GM12878 (cell line): ENCODE measurements around the gene RHOBTB1. TPM values are rescaled to one million over a fixed set of nuclear protein-coding genes. Genes with fewer than 3 reads are reported as not detected.
"Not testable (repeated sequence)": the region's sequence is repeated elsewhere in the genome, so short reads cannot be mapped to it uniquely, and the experiment has no call there.

ENCODE experiments used
- ATAC-seq: fragments of 200-7000 bp; cut with Tn5 transposase; 3 replicates; pipeline ENCODE4 v1.9.1; 2020; ENCODE audit warnings: mild to moderate bottlenecking, moderate library complexity
- BruUV-seq: library from RNA; stranded (reverse); fragments of 400-500 nt; replicated peaks from 2 replicates; lab custom pipeline; 2021; lab: Mats Ljungman, UMichigan
- CTCF ChIA-PET: fragments of 300-600 bp; sonication (Branson Sonifier 250); formaldehyde crosslinking; extraction: SDS; loops from one replicate; lab custom pipeline; 2021; ENCODE audit warnings: inconsistent platforms; lab: Yijun Ruan, JAX
- POLR2A ChIA-PET: fragments of 350-600 bp; formaldehyde crosslinking; extraction: SDS; loops from one replicate; lab custom pipeline; 2021; ENCODE audit warnings: inconsistent platforms; lab: Charles Lee
- RAD21 ChIA-PET: fragments of 300-600 bp; sonication (Branson Sonifier 250); formaldehyde crosslinking; loops from one replicate; lab custom pipeline; 2023; ENCODE audit warnings: antibody characterized with exemption; ENCODE audit not compliant: unreplicated experiment; lab: Charles Lee
- SMC1A ChIA-PET: fragments of 300-600 bp; sonication (Branson Sonifier 250); formaldehyde crosslinking; loops from one replicate; lab custom pipeline; 2023; ENCODE audit not compliant: unreplicated experiment, uncharacterized antibody; lab: Charles Lee
- DNase-seq: peaks from one replicate; pipeline ENCODE4 v3.0.0-alpha.2; 2011; ENCODE audit warnings: low read depth, low spot score
- FAIRE-seq: peaks from 3 replicates; lab custom pipeline; 2011; peaks lifted over from hg19 to GRCh38; lab: Jason Lieb, UNC
- H2AFZ ChIP-seq: 2 replicates; pipeline ENCODE4 v1.6.0; 2011; ENCODE audit warnings: low read depth, low read length, control low read depth; ENCODE audit not compliant: control insufficient read depth
- H3K27ac ChIP-seq: 2 replicates; pipeline ENCODE4 v1.5.1; 2011; ENCODE audit warnings: control low read depth; ENCODE audit not compliant: control insufficient read depth, insufficient read depth
- H3K27me3 ChIP-seq, 2 experiments: replicated peaks in 1 of 2; 2 replicates each; pipeline versions ENCODE4 v1.6.0 to v1.6.1; 2011; ENCODE audit warnings: low read length in 1 of 2; ENCODE audit not compliant: control insufficient read depth in 2 of 2, insufficient read depth in 2 of 2
- H3K36me3 ChIP-seq, 2 experiments: 2 replicates each; pipeline ENCODE4 v1.5.1; 2011; ENCODE audit warnings: low read length in 1 of 2; ENCODE audit not compliant: control insufficient read depth in 2 of 2, insufficient read depth in 2 of 2
- H3K4me1 ChIP-seq: 2 replicates; pipeline ENCODE4 v1.6.1; 2011; ENCODE audit warnings: mild to moderate bottlenecking, low read length, moderate library complexity, mixed read lengths; ENCODE audit not compliant: control insufficient read depth, insufficient read depth
- H3K4me2 ChIP-seq: 2 replicates; pipeline ENCODE4 v1.6.0; 2011; ENCODE audit warnings: control low read depth; ENCODE audit not compliant: control insufficient read depth, insufficient read depth
- H3K4me3 ChIP-seq: fragments of 200-600 bp; sonication (generic); 2 replicates; pipeline ENCODE4 v1.5.1; 2016
- H3K79me2 ChIP-seq: 2 replicates; pipeline ENCODE4 v1.6.0; 2011; ENCODE audit warnings: low read length; ENCODE audit not compliant: control insufficient read depth, insufficient read depth
- H3K9ac ChIP-seq: 2 replicates; pipeline ENCODE4 v1.8.0; 2011; ENCODE audit warnings: low read length, control low read depth, mixed read lengths; ENCODE audit not compliant: control insufficient read depth, insufficient read depth
- H3K9me3 ChIP-seq: replicated peaks from 3 replicates; pipeline ENCODE4 v1.5.1; 2011; ENCODE audit warnings: mild to moderate bottlenecking, low read length; ENCODE audit not compliant: control insufficient read depth, insufficient read depth
- H4K20me1 ChIP-seq: 2 replicates; pipeline ENCODE4 v1.6.0; 2011; ENCODE audit not compliant: control insufficient read depth, insufficient read depth
- EP300 ChIP-seq, 2 experiments: fragments of 150-350 bp in 1 of 2; IDR thresholded peaks; 2 replicates each; pipeline ENCODE4 v1.6.1; 2011 to 2012; ENCODE audit warnings: low read depth in 2 of 2, low read length in 2 of 2, borderline replicate concordance in 1 of 2, improper control_type of control experiment in 1 of 2, inconsistent platforms in 1 of 2; ENCODE audit not compliant: control insufficient read depth in 1 of 2
- GATAD2B ChIP-seq: fragments of 450-650 bp; conservative IDR thresholded peaks from 2 replicates; pipeline ENCODE4 v1.6.1; 2017; ENCODE audit warnings: low read depth, mild to moderate bottlenecking, moderate library complexity
- HDAC6 ChIP-seq: fragments of 200-600 bp; sonication (generic); IDR thresholded peaks from one replicate; pipeline ENCODE4 v1.8.0; 2017; ENCODE audit warnings: antibody characterized with exemption; ENCODE audit not compliant: unreplicated experiment
- POLR2A ChIP-seq: IDR thresholded peaks from 2 replicates; pipeline ENCODE4 v1.6.1; 2011; ENCODE audit warnings: low read depth, mild to moderate bottlenecking, low read length
- STAT3 ChIP-seq: IDR thresholded peaks from 2 replicates; pipeline ENCODE4 v1.6.1; 2011; ENCODE audit warnings: low read depth, low read length, improper control_type of control experiment
- ZNF24 ChIP-seq: fragments of 450-650 bp; IDR thresholded peaks from 2 replicates; pipeline ENCODE4 v1.6.1; 2017; ENCODE audit warnings: antibody characterized with exemption, mild to moderate bottlenecking
- WGBS: methylation state at CpG from one replicate; pipeline ENCODE4 v1.1.6; 2016; ENCODE audit warnings: low lambda C conversion rate; ENCODE audit not compliant: insufficient replicate concordance, insufficient coverage; ENCODE audit errors: missing lambda C conversion rate; 5-methylcytosine and 5-hydroxymethylcytosine counted together
- in situ Hi-C: fragments of 300-500 bp; cut with MboI; formaldehyde crosslinking; loops from 9 replicates; pipeline ENCODE4 v1.14.3; 2018; ENCODE audit warnings: mixed read lengths
- intact Hi-C: fragments of 100-400 bp; cut with micrococcal nuclease; formaldehyde crosslinking; loops from one replicate; pipeline ENCODE4 v1.14.2; 2022; ENCODE audit not compliant: unreplicated experiment
- polyA plus RNA-seq, 11 experiments: library from polyadenylated mRNA; depleted of rRNA in 4 of 11; unstranded in 6 of 11; stranded (reverse) in 5 of 11; fragments of >200 nt; fragmentation: Nextera tagmentation in 4 of 11; fragmentation: Illumina TruSeq in 1 of 11; extraction: Ambion mirVana in 4 of 11; extraction: Trizol in 1 of 11; gene quantifications; 1 replicate in 1 of 11; 2 replicates in 10 of 11; pipeline versions ENCODE4 v1.2.1 to v1.2.3, GENCODE V29; 2011 to 2016; ENCODE audit warnings: inconsistent platforms in 2 of 11, missing spikeins in 2 of 11, low read depth in 1 of 11
- total RNA-seq, 4 experiments: library from RNA; depleted of rRNA in 3 of 4; stranded (reverse); fragments of >200 nt in 3 of 4; fragmentation: Illumina TruSeq in 1 of 4; extraction: Trizol in 1 of 4; gene quantifications; 2 replicates each; pipeline versions ENCODE4 v1.2.1 to v1.2.3, GENCODE V29; 2013 to 2021

Gene RHOBTB1
- total and polyA plus RNA-seq, 10 of the 15 experiments (the other 5 are each of a cell fraction or from before 2014, with no cell fraction given): not detected

GRCh38 chr10:60834401-60834800 lies 109.6 kb downstream of the RHOBTB1 start:
- TF ChIP-seq GATAD2B (no peak), POLR2A (no peak), HDAC6 (no peak), EP300 (IDR thresholded peaks at IDR 0.05; ENCODE audit: borderline replicate concordance in 1 of 2, control insufficient read depth in 1 of 2, low read depth in 2 of 2, low read length in 2 of 2) (no peak), STAT3 (no peak), ZNF24 (no peak)
- TF ChIP-seq, all 136 proteins: peak for 0
- Histone ChIP-seq H4K20me1 (no peaks in the 10 kb centered on the region), H3K9ac (no peak overlapping the region), H3K27me3 (no peaks in the 10 kb centered on the region), H3K79me2 (no peaks in the 10 kb centered on the region), H3K4me1 (no peaks in the 10 kb centered on the region), H3K27ac (no peak overlapping the region), H3K4me3 (no peak overlapping the region), H2AFZ (no peak overlapping the region), H3K9me3 (no peaks in the 10 kb centered on the region), H3K36me3 (no peaks in the 10 kb centered on the region), H3K4me2 (no peak overlapping the region)
- SMC1A ChIA-PET: no interaction called here
- intact Hi-C loops: no loop called here
- BruUV-seq: no TSS peak
- CTCF ChIA-PET: no interaction called here
- in situ Hi-C loops: no loop called here
- POLR2A ChIA-PET: no interaction called here
- ATAC-seq (no peak), DNase-seq (no peak), FAIRE-seq (no peak)
- RAD21 ChIA-PET: no interaction called here

DNA sequence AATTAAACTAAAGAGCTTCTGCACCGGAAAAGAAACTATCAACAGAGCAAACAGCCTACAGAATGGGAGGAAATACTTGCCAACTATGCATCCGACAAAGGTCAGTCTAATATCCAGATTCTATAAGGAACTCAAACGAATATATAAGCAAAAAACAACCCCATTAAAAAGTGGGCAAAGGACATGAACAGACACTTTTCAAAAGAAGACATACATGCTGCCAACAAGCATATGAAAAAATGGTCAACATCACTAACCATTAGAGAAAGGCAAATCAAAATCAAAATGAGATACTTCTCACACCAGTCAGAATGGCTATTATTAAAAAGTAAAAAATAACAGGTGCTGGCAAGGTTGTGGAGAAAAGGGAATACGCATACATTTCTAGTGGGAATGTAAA lies 111.8 kb downstream of the RHOBTB1 start:
- CTCF ChIA-PET, DNase-seq, H3K4me2 ChIP-seq, FAIRE-seq, H3K27me3 ChIP-seq, POLR2A ChIA-PET, H2AFZ ChIP-seq, H3K4me1 ChIP-seq, RAD21 ChIA-PET, ATAC-seq, H4K20me1 ChIP-seq, BruUV-seq, H3K27ac ChIP-seq, H3K4me3 ChIP-seq, intact Hi-C loops, H3K79me2 ChIP-seq, H3K36me3 ChIP-seq, H3K9me3 ChIP-seq, SMC1A ChIA-PET, H3K9ac ChIP-seq, in situ Hi-C loops: not testable (repeated sequence)
- WGBS: 68% methylated on average over 4 of the region's 4 CpGs
